H1 (cell line): ENCODE measurements around the gene PAPOLA.

ENCODE experiments used
- CHD2 ChIP-seq: IDR thresholded peaks from 2 replicates; pipeline ENCODE4 v1.6.1; 2012; ENCODE audit warnings: low read length, improper control_type of control experiment
- GABPA ChIP-seq: IDR thresholded peaks from 2 replicates; pipeline ENCODE4 v1.6.1; 2011; ENCODE audit warnings: mild to moderate bottlenecking, low read length, moderate library complexity, borderline replicate concordance; ENCODE audit not compliant: insufficient read depth
- POLR2A ChIP-seq, 2 experiments: IDR thresholded peaks; 1 replicate in 1 of 2; 2 replicates in 1 of 2; pipeline ENCODE4 v1.6.1; 2011; ENCODE audit warnings: low read depth in 2 of 2, low read length in 2 of 2, mild to moderate bottlenecking in 2 of 2; ENCODE audit errors: control extremely low read depth in 1 of 2
- RNF2 ChIP-seq: fragments of 200-900, 300-1000 bp; sonication (generic); IDR thresholded peaks from 2 replicates; pipeline ENCODE4 v1.7.1; 2016; ENCODE audit warnings: borderline replicate concordance, low read depth, mild to moderate bottlenecking, antibody characterized with exemption, low read length; ENCODE audit not compliant: poor library complexity, severe bottlenecking; ENCODE audit errors: missing control alignments
- TF ChIP-seq, protein P1 (sequence below), 3 experiments: IDR thresholded peaks; 1 replicate in 2 of 3; 2 replicates in 1 of 3; pipeline versions ENCODE4 v1.5.1 to v1.6.1; 2011; ENCODE audit warnings: low read length in 3 of 3, mild to moderate bottlenecking in 3 of 3, inconsistent platforms in 2 of 3, low read depth in 1 of 3, moderate library complexity in 1 of 3; ENCODE audit not compliant: insufficient read depth in 1 of 3; ENCODE audit errors: control extremely low read depth in 1 of 3

DNA sequence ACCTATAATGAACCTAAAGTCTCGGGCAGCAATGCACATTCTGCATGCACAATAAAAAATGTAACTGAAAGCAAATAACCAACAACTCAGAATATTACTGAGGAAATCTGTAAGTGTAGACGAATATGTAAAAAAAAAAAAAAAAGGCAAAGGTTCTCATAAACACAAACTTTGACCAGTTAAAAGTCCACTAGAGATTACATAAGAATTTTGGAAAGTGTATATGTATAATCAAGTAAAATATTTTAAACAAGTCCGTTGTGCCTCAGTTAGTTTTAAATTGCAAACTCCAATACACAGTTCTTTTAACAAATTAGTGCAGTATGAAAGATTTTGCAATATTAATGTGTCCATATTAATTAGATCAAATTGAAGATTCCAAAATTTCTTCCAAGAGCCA lies 35.3 kb upstream of the PAPOLA start:
- no peak for TF ChIP-seq GABPA
- no peak for TF ChIP-seq CHD2
- TF ChIP-seq, protein P1, sequence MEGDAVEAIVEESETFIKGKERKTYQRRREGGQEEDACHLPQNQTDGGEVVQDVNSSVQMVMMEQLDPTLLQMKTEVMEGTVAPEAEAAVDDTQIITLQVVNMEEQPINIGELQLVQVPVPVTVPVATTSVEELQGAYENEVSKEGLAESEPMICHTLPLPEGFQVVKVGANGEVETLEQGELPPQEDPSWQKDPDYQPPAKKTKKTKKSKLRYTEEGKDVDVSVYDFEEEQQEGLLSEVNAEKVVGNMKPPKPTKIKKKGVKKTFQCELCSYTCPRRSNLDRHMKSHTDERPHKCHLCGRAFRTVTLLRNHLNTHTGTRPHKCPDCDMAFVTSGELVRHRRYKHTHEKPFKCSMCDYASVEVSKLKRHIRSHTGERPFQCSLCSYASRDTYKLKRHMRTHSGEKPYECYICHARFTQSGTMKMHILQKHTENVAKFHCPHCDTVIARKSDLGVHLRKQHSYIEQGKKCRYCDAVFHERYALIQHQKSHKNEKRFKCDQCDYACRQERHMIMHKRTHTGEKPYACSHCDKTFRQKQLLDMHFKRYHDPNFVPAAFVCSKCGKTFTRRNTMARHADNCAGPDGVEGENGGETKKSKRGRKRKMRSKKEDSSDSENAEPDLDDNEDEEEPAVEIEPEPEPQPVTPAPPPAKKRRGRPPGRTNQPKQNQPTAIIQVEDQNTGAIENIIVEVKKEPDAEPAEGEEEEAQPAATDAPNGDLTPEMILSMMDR (IDR thresholded peaks at IDR 0.05; ENCODE audit: control extremely low read depth in 1 of 3, insufficient read depth in 1 of 3, low read depth in 1 of 3, low read length in 3 of 3) = no peak
- no peak for TF ChIP-seq RNF2
- TF ChIP-seq POLR2A (IDR thresholded peaks at IDR 0.05; ENCODE audit: control extremely low read depth in 1 of 2, low read depth in 2 of 2, low read length in 2 of 2) = no peak
